Effector CD8-positive, alpha-beta T cell (primary cell): Measurements from ENCODE around the gene GDF9.

Source experiments
- DNase-seq: peaks from one replicate; lab custom pipeline; 2025; lab: John Stamatoyannopoulos, UW

GDF9 gene

DNA sequence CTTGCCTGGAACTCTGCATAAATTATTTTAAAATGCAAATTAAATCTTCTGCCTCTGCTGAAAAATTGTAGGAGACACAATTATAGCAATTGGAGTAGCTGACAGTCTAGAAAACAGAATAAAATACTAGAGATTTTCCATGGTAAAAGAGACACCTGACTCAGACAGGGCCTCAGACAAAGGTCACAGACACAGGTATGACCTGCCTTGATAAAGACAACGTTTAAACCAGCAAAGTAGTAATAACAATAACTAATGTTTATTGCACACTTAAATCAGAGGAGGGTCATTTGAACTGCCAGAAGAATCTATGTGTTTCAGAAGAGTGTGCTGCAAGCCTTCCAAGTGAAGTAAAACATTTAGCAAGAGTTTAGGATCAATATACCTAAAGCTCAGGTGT lies 49.3 kb downstream of the GDF9 start:
- no peak for DNase-seq

DNA sequence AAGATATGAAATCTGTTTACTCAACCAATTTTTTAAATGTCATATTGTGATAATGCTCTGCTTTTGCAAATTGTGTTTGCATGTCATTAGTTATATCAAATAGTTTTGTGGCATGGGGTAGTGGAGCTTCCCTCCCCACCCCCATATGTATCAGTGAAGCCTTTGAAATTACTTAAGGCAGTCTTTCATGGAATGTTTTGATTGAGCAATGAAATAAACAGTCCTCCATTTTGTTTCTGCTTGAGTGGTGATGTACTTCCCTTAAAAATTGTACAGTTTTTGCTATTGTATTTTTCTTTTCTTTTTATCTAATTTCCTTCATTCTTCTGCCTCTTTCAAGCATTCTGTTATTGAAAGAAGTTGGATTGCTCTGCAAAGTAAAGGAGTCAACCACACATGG lies 49.7 kb downstream of the GDF9 start:
- DNase-seq: no peak

GRCh38 chr5:132816083-132816482 lies 50.2 kb downstream of the GDF9 start:
- DNase-seq: no peak

DNA sequence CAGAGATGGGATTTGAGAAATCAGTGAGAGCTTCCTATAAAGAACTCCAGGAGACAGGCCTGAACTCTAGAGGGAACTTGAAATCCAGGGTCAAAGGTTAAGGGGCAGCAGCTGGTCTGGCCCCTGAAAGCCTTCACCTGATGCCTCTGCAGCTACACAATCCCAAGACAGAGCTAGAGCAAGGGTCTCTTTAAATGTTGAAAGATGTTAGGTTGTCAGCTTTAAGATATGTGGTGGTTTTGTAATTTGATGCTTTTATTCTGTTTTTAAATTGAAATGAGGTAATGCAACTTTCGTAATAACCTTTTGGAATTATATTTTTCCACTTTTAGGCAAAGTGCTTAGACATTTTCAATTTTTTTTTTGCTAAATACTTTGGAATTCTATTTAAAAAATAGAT lies 50.8 kb downstream of the GDF9 start:
- DNase-seq: no peak

- no peak for DNase-seq
Observed at GRCh38 chr5:132814503-132815294, 51.6 kb downstream of the GDF9 start.

GRCh38 chr5:132813599-132814502 lies 52.4 kb downstream of the GDF9 start:
- DNase-seq: no peak

- DNase-seq: no peak
Observed at GRCh38 chr5:132812781-132813598, 53.3 kb downstream of the GDF9 start, which contains the start of gene SOWAHA. Gene SOWAHA, plus strand, starts transcription at chr5:132813302. Its CDS starts 320 bp downstream, at chr5:132813622.

- no peak for DNase-seq
Observed at GRCh38 chr5:132812123-132812765, 54.0 kb downstream of the GDF9 start.
